22Rv1 (cell line): Measurements from ENCODE around the gene HNRNPA1L2.
"Not testable (repeated sequence)": the region's sequence is repeated elsewhere in the genome, so short reads cannot be mapped to it uniquely, and the experiment has no call there.

Experiments used
- CTCF ChIP-seq: fragments of 450-650 bp; IDR thresholded peaks from 2 replicates; pipeline ENCODE4 v1.5.1; 2017; ENCODE audit warnings: mild to moderate bottlenecking
- ZFX ChIP-seq: fragments of 450-650 bp; IDR thresholded peaks from 2 replicates; pipeline ENCODE4 v1.6.1; 2017; ENCODE audit warnings: antibody characterized with exemption, borderline replicate concordance

GRCh38 chr13:52606126-52606525, 36.1 kb upstream of the HNRNPA1L2 start:
- TF ChIP-seq CTCF, ZFX: not testable (repeated sequence)
